WERI-Rb-1 (cell line): ENCODE data around the gene TMEM229B.

Experiments
- DNase-seq: peaks from one replicate; pipeline ENCODE4 v3.0.0-alpha.2; 2020
- H3K27ac ChIP-seq: fragments of 250-450 bp; sonication (Bioruptor Pico); 2 replicates; pipeline ENCODE4 v1.5.1; 2020; ENCODE audit warnings: mild to moderate bottlenecking, moderate library complexity
- H3K27me3 ChIP-seq: fragments of 250-450 bp; sonication (Bioruptor Pico); 2 replicates; pipeline ENCODE4 v1.5.1; 2021; ENCODE audit warnings: mild to moderate bottlenecking, low read depth, moderate library complexity; ENCODE audit not compliant: insufficient read depth, severe bottlenecking
- H3K36me3 ChIP-seq: fragments of 250-450 bp; sonication (Bioruptor Pico); 2 replicates; pipeline ENCODE4 v1.5.1; 2020; ENCODE audit warnings: mild to moderate bottlenecking, moderate library complexity
- H3K4me3 ChIP-seq: 2 replicates; pipeline ENCODE4 v1.5.1; 2011; ENCODE audit warnings: low read depth, mild to moderate bottlenecking, control low read depth, low read length
- H3K9me3 ChIP-seq: fragments of 250-450 bp; sonication (Bioruptor Pico); 2 replicates; pipeline ENCODE4 v1.5.1; 2021; ENCODE audit warnings: mild to moderate bottlenecking, moderate library complexity; ENCODE audit not compliant: severe bottlenecking
- TF ChIP-seq, protein P1 (sequence below): IDR thresholded peaks from 2 replicates; pipeline ENCODE4 v1.5.1; 2011; ENCODE audit warnings: low read depth, mild to moderate bottlenecking, control low read depth, inconsistent platforms, low read length

TMEM229B gene

DNA sequence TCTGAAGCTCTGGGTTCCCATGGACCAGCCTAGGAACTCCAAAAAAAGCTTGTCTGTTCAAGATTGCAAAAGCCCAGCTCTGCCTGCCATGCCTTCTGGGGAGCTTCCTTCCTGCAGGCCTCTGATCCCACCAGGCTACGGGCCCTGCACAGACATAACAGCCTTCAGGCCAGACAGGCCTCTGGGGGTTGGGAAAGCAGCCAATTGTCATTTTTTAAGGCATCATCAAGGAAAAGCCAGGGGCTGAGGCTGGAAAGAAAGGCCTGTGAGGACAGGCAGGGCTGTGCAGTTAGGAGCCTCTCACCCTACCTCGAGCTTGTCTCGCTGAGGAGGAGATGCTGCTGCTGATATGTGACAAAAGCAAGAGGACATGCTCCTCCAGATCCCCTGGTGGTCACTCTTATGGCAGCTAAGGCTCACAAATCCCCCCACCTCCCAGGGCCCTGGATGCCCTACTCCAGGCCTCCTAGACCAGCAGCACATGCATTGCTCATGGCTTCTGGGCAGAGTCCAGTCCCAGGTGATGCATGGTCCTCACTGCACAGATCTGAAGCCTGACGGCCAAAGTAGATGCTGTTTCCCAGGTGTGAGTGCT, 2.9 kb downstream of the TMEM229B start:
- no peak overlapping the region for H3K4me3 ChIP-seq
- H3K27ac ChIP-seq = no peak overlapping the region
- no peaks in the 10 kb centered on the region for H3K9me3 ChIP-seq
- DNase-seq = peak; percentile 18
- no peaks in the 10 kb centered on the region for H3K27me3 ChIP-seq
- no peaks in the 10 kb centered on the region for H3K36me3 ChIP-seq
- TF ChIP-seq, protein P1, sequence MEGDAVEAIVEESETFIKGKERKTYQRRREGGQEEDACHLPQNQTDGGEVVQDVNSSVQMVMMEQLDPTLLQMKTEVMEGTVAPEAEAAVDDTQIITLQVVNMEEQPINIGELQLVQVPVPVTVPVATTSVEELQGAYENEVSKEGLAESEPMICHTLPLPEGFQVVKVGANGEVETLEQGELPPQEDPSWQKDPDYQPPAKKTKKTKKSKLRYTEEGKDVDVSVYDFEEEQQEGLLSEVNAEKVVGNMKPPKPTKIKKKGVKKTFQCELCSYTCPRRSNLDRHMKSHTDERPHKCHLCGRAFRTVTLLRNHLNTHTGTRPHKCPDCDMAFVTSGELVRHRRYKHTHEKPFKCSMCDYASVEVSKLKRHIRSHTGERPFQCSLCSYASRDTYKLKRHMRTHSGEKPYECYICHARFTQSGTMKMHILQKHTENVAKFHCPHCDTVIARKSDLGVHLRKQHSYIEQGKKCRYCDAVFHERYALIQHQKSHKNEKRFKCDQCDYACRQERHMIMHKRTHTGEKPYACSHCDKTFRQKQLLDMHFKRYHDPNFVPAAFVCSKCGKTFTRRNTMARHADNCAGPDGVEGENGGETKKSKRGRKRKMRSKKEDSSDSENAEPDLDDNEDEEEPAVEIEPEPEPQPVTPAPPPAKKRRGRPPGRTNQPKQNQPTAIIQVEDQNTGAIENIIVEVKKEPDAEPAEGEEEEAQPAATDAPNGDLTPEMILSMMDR = peak; percentile 50

DNA sequence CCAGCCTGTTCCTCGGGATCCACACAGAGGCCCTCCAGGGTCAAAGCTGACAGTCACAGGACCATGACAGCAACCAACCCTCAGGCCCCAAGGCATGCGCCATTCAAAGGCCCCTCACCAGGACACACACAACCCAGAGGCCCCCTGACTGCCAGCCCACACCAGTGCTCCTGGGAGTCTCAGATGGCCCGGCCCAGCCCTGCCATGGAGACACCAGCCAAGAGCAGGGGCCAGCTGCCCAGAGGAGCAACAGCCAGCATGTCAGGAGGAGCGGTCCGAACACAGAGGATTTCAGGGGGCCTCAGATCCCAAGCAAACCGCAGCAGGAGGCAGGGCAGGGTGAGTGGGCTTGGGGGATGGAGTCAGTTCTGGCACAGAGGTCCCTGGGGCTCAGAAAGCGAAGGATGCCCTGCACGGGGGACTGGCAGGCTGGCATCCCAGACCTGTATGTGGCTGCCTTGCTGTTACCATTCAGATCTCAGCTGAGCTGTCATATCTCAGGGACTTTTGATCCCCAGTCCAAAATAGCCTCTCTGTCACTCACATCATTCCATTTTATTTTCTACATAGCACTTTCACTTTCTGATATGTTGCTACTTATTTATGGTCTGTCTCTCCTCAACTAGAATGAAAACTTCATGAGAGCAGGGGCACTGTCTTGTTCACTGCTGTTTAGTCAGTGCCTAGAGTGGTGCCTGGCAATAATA, 4.8 kb downstream of the TMEM229B start:
- TF ChIP-seq, protein P1 = no peak
- Histone ChIP-seq H3K36me3 (no peaks in the 10 kb centered on the region), H3K27me3 (no peaks in the 10 kb centered on the region), H3K4me3 (no peak overlapping the region), H3K27ac (no peak overlapping the region), H3K9me3 (no peaks in the 10 kb centered on the region)
- DNase-seq = no peak

DNA sequence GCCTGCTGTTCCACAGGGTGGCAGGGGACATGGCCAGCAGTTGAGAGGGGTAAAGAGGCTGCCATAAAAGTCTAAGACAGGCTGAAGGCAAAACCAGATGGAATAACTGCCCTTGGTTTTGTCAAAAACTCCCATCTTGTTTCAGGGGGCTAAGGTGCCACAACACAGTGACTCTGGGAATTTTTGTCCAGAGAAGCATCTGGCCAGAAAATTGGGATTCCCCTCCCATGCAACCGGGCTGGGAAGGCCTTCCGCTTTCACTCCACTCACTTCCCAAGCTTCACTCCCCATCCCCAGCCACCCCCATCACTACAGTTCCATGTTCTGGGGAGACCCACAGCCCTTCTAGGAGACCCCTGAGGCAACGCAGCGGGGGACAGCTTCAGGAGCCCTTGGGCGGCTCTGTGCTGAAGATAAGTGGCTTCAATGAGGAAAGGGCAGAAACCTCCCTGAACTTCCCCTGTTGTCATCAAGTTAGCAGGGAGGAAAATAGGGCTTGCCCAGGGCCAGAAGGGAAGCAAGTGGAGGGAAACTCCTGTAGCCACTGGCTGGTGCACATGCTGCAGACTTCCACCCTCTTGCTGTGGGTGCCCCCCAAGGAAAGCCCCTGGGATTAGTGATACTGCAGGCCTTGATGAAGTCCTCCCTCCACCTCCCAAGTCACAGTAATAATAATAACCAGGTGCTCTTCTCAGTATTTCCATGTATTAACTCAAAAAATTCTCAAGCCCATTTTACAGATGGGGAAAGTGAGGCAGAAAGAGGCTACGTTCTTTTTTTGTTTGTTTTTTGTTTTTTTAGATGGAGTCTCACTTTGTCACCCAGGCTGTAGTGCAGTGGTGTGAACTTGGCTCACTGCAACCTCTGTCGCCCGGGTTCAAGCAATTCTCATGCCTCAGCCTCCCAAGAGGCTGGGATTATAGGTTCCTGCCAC, 6.0 kb downstream of the TMEM229B start:
- no peak for DNase-seq
- no peak overlapping the region for H3K4me3 ChIP-seq
- H3K36me3 ChIP-seq = no peaks in the 10 kb centered on the region
- H3K27me3 ChIP-seq = no peaks in the 10 kb centered on the region
- TF ChIP-seq, protein P1 = no peak
- no peak overlapping the region for H3K27ac ChIP-seq
- H3K9me3 ChIP-seq = no peaks in the 10 kb centered on the region

DNA sequence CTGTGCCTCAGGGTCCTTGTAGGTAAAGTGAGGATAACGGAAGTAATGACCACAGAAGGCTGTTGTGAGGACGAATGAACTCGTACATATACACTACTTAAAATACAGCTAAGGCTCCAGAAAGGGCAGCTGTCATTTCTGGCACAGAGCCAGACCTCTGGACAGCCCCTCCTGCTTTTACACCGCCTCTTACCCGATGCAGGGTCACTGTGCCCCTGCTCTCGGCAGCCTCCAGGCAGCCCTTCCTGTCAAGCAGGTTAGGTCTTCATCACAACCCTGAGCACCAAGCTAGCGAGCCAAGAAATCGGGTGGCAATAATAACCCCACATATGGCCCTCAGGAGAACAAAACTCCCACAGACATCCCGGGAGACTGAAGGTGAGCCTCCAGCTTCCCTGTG, 8.5 kb downstream of the TMEM229B start:
- peak; percentile 47 for DNase-seq
- no peaks in the 10 kb centered on the region for H3K9me3 ChIP-seq
- TF ChIP-seq, protein P1 = no peak
- H3K27me3 ChIP-seq = no peaks in the 10 kb centered on the region
- no peaks in the 10 kb centered on the region for H3K36me3 ChIP-seq
- H3K27ac ChIP-seq = no peak overlapping the region; the same call in 1 of the 2 replicates
- H3K4me3 ChIP-seq = no peak overlapping the region

DNA sequence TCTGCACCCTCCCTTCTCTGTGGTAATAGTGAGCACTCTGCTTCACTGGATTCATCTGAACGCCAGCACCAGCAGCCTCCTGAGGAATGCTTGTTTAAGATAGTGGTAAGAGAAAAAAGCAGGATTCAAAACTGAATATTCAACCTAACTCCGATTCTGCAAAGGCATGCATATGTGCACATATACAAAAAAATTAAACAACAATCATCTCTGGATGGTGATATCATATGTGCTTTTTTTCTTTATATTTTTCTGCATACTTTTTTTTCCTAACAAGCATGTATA, 9.8 kb downstream of the TMEM229B start:
- DNase-seq = no peak
- Histone ChIP-seq H3K27me3 (no peaks in the 10 kb centered on the region), H3K9me3 (no peaks in the 10 kb centered on the region), H3K27ac (no peak overlapping the region), H3K36me3 (no peaks in the 10 kb centered on the region), H3K4me3 (no peak overlapping the region)
- TF ChIP-seq, protein P1 = no peak
